PC-9 (cell line): ENCODE results near the gene CLEC11A. TPM values are rescaled to one million over a fixed set of nuclear protein-coding genes. Genes with fewer than 3 reads are reported as not detected.

Source experiments
- BruUV-seq: library from RNA; stranded (reverse); fragments of 400-500 nt; replicated peaks from 2 replicates; lab custom pipeline; 2021; lab: Mats Ljungman, UMichigan
- CTCF ChIA-PET: fragments of 300-600 bp; sonication (Branson Sonifier 250); formaldehyde crosslinking; loops from one replicate; lab custom pipeline; 2022; ENCODE audit warnings: antibody characterized with exemption; lab: Charles Lee
- POLR2A ChIA-PET: fragments of 300-600 bp; sonication (Branson Sonifier 250); formaldehyde crosslinking; loops from one replicate; lab custom pipeline; 2022; ENCODE audit warnings: antibody characterized with exemption; ENCODE audit not compliant: unreplicated experiment; lab: Charles Lee
- DNase-seq, 2 experiments: peaks; one replicate each; pipeline versions ENCODE4 v3.0.0 to v3.0.0-alpha.2; 2015 to 2022; ENCODE audit warnings: mixed read lengths in 1 of 2
- H2AFZ ChIP-seq: fragments of 200-600 bp; sonication (generic); 2 replicates; pipeline ENCODE4 v1.8.1; 2017; ENCODE audit warnings: antibody characterized with exemption
- H3F3A ChIP-seq: fragments of 200-600 bp; sonication (generic); 2 replicates; pipeline ENCODE4 v1.8.1; 2017; ENCODE audit warnings: antibody characterized with exemption, mild to moderate bottlenecking, low read depth; ENCODE audit not compliant: insufficient read depth
- H3K27ac ChIP-seq: fragments of 200-600 bp; sonication (generic); 2 replicates; pipeline ENCODE4 v1.6.1; 2016; ENCODE audit warnings: mixed run types
- H3K27me3 ChIP-seq: fragments of 200-600 bp; sonication (generic); 2 replicates; pipeline ENCODE4 v1.6.1; 2016; ENCODE audit warnings: low read depth, mixed run types; ENCODE audit not compliant: insufficient read depth
- H3K36me3 ChIP-seq: fragments of 200-600 bp; sonication (generic); 2 replicates; pipeline ENCODE4 v1.6.1; 2016; ENCODE audit warnings: low read depth, mixed run types
- H3K4me1 ChIP-seq: fragments of 200-600 bp; sonication (generic); replicated peaks from 2 replicates; pipeline ENCODE4 v1.6.1; 2016; ENCODE audit warnings: mixed run types; ENCODE audit not compliant: insufficient read depth
- H3K4me2 ChIP-seq: fragments of 200-600 bp; sonication (generic); 2 replicates; pipeline ENCODE4 v1.6.1; 2017; ENCODE audit warnings: mixed run types
- H3K4me3 ChIP-seq: fragments of 200-600 bp; sonication (generic); 2 replicates; pipeline ENCODE4 v1.6.1; 2016; ENCODE audit warnings: mixed run types
- H3K79me2 ChIP-seq: fragments of 200-600 bp; sonication (generic); 2 replicates; pipeline ENCODE4 v1.6.1; 2017; ENCODE audit warnings: low read depth, mixed run types
- H3K9me2 ChIP-seq: fragments of 200-600 bp; sonication (generic); 2 replicates; pipeline ENCODE4 v1.8.1; 2017; ENCODE audit warnings: mild to moderate bottlenecking; ENCODE audit not compliant: insufficient read depth
- H3K9me3 ChIP-seq: fragments of 200-600 bp; sonication (generic); 2 replicates; pipeline ENCODE4 v1.8.1; 2016; ENCODE audit warnings: low read depth; ENCODE audit not compliant: insufficient read depth
- H4K20me1 ChIP-seq: fragments of 200-600 bp; sonication (generic); 2 replicates; pipeline ENCODE4 v1.8.1; 2017; ENCODE audit not compliant: insufficient read depth
- CTCF ChIP-seq: fragments of 200-600 bp; sonication (generic); conservative IDR thresholded peaks from 2 replicates; pipeline ENCODE4 v1.6.1; 2017; ENCODE audit warnings: mixed run types, antibody characterized with exemption, mild to moderate bottlenecking, moderate library complexity
- EZH2 ChIP-seq: fragments of 200-600 bp; sonication (generic); IDR thresholded peaks from 2 replicates; pipeline ENCODE4 v1.8.0; 2017; ENCODE audit warnings: antibody characterized with exemption, low read depth
- intact Hi-C: fragments of 100-400 bp; cut with micrococcal nuclease; formaldehyde crosslinking; loops from one replicate; pipeline ENCODE4 v1.10.0; 2022; ENCODE audit not compliant: unreplicated experiment
- total RNA-seq: library from RNA; stranded (reverse); gene quantifications from 2 replicates; pipeline ENCODE4 v1.2.3, GENCODE V29; 2021

CLEC11A gene
- total RNA-seq, 1 experiment from 2014 or later: not detected

- Histone ChIP-seq H2AFZ (no peak overlapping the region), H3K4me3 (no peak overlapping the region), H3K27ac (no peak overlapping the region), H3K27me3 (peaks cover 91% of the 10 kb centered on the region), H3K9me3 (no peaks in the 10 kb centered on the region), H3K4me1 (no peaks in the 10 kb centered on the region), H3F3A (no peaks in the 10 kb centered on the region), H3K36me3 (no peaks in the 10 kb centered on the region), H3K4me2 (no peak overlapping the region), H4K20me1 (peaks cover 5% of the 10 kb centered on the region; the same call in 1 of the 2 replicates), H3K79me2 (no peaks in the 10 kb centered on the region), H3K9me2 (no peaks in the 10 kb centered on the region)
- no TSS peak for BruUV-seq
- intact Hi-C loops: loop anchor here (10.0 kb wide), 1 partner anchor 306 kb away; the partner anchor contains the start of gene KLK10
- no peak for TF ChIP-seq CTCF
- no peak for TF ChIP-seq EZH2
- ChIA-PET CTCF (no interaction called here), POLR2A (no interaction called here)
- no peak for DNase-seq
Observed at GRCh38 chr19:50708179-50708879, 14.8 kb upstream of the CLEC11A start.

DNA sequence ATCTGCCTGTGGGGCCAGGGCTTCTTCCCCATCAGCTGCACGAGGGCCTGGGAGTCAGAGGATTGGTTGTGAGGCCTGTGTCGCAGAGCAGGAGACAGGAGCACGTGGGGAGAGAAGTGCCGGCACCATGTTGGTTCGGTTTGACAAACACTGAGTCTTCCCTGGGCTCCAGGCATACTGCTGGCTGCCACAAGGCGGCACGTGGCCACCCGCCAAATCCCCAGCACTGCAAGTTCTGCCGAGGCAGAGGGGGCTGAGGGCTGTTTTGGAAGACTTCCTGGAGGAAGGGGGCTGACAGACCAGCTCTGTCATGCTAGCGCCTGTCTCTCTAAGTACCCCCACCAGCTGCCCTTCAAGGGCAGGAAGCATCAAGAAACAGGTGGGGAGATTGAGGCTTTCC, 13.1 kb upstream of the CLEC11A start:
- no peak for DNase-seq
- POLR2A ChIA-PET: no interaction called here
- BruUV-seq: no TSS peak

DNA sequence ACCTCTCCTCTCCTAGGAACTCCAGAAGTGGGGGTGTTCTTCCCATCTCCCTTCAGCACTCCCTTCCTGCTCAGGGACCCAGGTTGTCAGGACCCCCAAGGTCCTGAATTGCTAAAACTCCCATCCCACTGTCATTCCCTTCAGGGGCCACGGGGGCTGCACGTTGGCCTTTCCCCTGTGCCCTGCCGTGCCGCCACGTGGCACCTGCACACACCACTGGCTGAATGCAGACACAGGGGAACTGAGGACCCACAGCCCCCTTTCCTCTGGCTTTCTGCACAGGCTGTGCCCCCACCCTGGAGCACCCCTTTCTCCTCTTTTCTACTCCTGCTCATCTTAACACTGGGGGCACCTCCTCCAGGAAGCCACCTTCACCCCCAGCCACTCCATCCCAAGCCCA, 12.6 kb upstream of the CLEC11A start:
- Histone ChIP-seq H3K4me3 (no peak overlapping the region), H3K9me3 (no peaks in the 10 kb centered on the region), H4K20me1 (no peaks in the 10 kb centered on the region), H3F3A (no peaks in the 10 kb centered on the region), H3K9me2 (no peaks in the 10 kb centered on the region), H3K4me1 (no peaks in the 10 kb centered on the region), H3K79me2 (no peaks in the 10 kb centered on the region), H2AFZ (no peak overlapping the region), H3K4me2 (no peak overlapping the region), H3K27ac (no peak overlapping the region), H3K36me3 (no peaks in the 10 kb centered on the region), H3K27me3 (peaks cover 92% of the 10 kb centered on the region)
- intact Hi-C loops: no loop called here
- no peak for TF ChIP-seq EZH2
- TF ChIP-seq CTCF: no peak
- POLR2A ChIA-PET: no interaction called here
- CTCF ChIA-PET: no interaction called here
- no peak for DNase-seq
- no TSS peak for BruUV-seq

More for the DNA sequence above, 13.1 kb upstream of the CLEC11A start:
- Histone ChIP-seq H3K27ac (no peak overlapping the region), H3K9me2 (no peaks in the 10 kb centered on the region), H3K79me2 (no peaks in the 10 kb centered on the region), H3K27me3 (peaks cover 91% of the 10 kb centered on the region), H2AFZ (no peak overlapping the region), H3K36me3 (no peaks in the 10 kb centered on the region), H3K4me3 (no peak overlapping the region), H3K9me3 (no peaks in the 10 kb centered on the region), H3F3A (no peaks in the 10 kb centered on the region), H3K4me2 (no peak overlapping the region), H4K20me1 (0 out of 2 replicates have a peak, but pooled peaks cover 2% of the 10 kb centered on the region), H3K4me1 (no peaks in the 10 kb centered on the region)
- TF ChIP-seq CTCF: no peak
- TF ChIP-seq EZH2: no peak
- intact Hi-C loops: no loop called here
- CTCF ChIA-PET: no interaction called here
